CD4-positive, alpha-beta T cell treated with Interleukin-1 beta for 1 hour (primary cell): Measurements from ENCODE around the gene KISS1R.

Experiments used
- DNase-seq, 2 donors: peaks; one replicate each; pipeline ENCODE4 v3.0.0-alpha.2; 2020 to 2022

The KISS1R gene

DNA sequence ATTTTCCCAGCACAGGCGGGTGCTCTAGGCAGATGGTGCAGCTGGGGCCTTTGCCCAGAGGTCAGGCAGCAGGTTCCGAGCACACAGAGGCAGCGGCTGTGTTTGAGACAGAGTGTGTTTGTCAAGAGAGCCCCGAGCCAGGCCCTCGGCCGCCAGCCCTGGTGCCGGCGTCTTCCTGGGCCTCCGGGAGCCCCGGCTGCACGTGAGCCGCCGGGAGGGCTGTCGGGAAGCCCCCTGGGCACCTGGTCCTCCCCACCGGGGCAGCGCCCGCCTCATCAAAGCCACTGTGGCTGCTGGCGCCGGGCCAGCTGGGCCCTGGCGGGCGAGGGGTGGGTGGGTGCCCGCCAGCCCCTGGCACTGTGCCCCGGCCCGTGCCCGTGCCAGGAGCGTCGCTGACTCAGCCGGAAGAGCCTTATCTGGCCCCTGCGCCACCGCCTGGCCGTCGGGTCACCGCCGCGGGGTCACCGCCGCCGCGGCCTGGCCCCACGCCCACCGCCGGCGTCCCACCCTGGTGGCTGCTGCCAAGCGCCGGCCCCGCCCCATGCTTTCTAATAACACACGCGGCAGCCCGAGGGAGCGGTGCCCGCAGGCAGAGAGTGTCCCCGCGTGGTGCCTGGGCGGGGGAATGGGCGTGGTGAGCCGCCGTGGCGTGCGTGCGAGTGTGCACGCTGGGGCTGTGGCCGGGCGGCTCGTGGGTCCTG, 23.6 kb downstream of the KISS1R start:
- DNase-seq, result peak; percentile 80 to 85

DNA sequence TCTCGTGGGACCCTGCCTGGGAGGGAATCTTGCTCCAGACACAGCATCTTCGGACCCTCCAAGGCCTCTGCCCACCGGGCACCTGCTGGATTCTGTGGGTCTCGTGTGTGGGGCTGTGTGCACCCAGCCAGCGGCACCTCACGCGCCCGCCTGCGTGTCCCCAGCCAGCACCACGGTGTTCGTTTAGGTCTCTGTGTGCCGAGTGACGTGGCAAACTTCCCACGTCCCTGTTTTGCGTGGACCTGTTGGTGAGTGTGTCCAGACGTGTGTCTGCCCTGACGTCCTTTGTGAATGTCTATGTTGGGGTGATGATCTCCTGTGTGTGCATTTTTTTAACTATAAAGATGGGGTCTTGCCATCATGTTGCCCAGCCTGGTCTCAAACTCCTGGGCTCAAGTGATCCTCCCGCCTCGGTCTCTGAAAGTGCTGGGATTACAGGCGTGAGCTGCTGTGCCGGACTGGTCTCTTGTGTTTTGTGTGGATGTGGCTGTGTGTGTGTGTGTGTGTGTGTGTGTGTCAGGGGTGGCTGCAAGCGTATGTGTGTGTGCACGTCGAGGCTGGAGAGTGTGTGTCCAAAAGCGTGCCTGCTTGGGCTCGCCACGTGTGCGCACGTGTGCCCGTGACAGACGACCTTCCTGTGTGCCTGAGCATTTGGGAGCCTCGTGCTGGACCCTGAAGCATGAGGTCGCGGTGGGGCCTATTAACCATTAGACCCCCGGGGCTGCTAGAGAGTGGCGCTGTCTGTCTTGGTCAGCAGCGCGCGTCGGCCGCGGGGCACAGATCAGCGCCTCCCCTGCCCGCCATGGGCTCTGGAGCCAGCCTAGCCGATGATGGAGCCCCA, 24.4 kb downstream of the KISS1R start:
- DNase-seq, result no peak

GRCh38 chr19:942133-942645, 25.1 kb downstream of the KISS1R start:
- DNase-seq, result no peak

- DNase-seq, result no peak
These were observed 26.5 kb downstream of the KISS1R start for GRCh38 chr19:943551-944170.

DNA sequence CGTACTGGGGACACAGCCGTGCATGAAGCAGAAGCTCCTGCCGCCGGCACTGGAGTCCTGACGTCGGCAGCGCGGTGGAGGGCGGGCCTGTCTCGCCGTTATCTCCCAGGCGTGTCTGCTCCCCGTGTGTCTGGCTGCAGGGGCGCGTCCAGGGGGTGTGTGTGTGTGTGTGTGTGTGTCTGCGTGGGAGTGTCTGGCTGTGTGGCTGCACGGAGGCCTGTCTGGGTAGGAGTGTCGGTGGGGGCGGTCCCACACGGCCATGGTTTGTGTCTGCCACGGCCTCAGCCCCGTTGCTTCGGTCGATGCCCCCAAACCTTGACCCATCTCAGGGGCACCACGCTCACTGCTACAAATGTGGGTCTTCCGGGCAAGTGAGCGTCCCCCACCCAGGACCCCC, 27.0 kb downstream of the KISS1R start:
- DNase-seq, result no peak

- no peak for DNase-seq
These were observed 27.6 kb downstream of the KISS1R start for GRCh38 chr19:944663-945241.

- DNase-seq, result no peak
These were observed 28.5 kb downstream of the KISS1R start for GRCh38 chr19:945401-946252.

DNA sequence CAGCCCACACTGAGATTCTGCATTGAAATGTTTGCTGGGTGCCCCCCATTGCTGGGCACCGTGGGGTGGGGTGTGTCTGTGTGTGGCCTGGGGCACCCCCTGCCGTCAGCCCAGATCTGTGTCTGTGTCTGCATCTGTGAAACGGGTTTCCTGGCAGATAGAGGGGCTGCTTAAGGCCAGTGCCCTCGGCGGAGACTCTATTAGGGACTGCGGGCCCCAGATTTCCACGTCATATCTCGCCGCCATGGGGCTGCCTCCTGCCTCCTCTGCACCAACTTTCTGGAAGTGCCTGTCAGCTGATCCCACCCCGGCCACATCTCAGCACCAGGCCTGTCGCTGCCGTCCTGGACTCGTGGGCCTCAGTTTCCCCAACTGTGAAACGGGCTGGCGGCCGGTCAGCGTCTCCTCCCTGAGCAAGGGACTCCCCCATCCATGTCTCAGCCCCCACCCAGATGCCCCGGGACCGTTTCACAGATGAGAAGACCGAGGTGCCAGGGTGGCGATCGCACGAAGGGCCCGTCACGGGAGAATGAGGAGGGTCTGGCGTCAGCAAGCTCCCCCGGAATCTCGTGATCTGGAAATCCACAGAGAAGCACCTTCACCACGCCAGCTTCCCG, 30.1 kb downstream of the KISS1R start:
- DNase-seq, result no peak

GRCh38 chr19:947707-948539, 30.8 kb downstream of the KISS1R start:
- DNase-seq, result peak; percentile 21 to 84

DNA sequence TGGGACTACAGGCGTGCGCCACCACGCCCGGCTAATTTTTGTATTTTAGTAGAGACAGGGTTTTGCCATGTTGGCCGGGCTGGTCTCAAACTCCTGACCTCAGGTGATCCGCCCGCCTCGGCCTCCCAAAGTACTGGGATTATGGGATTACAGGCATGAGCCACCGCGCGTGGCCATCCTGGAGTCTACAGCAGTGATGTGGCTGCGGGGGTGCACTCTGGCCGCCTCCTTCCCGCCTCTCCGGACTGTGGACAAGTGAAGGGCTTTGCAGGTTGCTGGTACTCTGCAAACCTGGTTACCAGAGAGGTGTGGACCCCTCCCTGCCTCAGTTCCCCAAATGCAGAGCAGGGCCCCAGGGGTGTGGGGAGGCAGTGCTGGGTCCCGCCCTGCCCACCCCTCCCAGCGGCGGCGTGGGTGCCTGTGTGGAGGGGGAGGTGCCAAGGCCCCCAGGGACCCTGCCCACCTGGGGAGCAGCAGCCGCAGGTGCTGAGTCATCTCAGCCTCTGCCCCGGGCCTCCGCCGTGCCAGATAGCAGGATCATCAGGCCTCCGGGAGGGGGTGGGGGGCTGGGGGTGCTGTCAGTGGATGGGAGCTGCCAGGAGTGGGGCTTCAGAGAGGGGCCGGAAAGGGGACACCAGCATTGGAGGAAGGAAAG, 31.8 kb downstream of the KISS1R start:
- DNase-seq, result no peak

DNA sequence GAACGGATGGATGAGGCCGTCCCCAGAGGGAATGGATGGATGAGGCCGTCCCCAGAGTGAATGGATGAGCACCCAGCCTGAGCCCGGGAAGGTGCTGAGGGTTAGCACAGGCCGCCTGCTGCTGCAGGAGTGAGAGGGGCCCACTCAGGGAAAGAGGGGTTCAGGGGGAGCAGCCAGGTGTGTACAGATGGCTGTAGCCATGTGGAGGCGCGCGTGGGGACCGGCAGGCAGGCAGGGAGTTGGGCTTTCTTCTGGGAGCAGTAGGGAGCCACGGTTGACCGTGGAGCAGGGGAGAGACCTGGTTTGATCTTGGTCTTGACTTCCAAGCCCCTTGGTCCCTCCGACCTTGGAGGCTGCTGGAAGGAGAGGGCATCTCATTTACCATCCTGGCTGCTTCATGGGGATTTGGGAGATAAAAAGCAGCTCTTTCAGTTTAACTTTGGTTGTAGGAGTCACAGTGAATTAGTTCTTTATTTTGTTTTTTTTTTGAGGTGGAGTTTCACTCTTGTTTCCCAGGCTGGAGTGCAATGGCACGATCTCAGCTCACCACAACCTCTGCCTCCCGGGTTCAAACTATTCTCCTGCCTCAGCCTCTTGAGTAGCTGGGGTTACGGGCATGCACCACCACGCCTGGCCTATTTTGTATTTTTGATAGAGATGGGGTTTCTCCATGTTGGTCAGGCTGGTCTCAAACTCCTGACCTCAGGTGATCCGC, 33.4 kb downstream of the KISS1R start:
- no peak for DNase-seq

DNA sequence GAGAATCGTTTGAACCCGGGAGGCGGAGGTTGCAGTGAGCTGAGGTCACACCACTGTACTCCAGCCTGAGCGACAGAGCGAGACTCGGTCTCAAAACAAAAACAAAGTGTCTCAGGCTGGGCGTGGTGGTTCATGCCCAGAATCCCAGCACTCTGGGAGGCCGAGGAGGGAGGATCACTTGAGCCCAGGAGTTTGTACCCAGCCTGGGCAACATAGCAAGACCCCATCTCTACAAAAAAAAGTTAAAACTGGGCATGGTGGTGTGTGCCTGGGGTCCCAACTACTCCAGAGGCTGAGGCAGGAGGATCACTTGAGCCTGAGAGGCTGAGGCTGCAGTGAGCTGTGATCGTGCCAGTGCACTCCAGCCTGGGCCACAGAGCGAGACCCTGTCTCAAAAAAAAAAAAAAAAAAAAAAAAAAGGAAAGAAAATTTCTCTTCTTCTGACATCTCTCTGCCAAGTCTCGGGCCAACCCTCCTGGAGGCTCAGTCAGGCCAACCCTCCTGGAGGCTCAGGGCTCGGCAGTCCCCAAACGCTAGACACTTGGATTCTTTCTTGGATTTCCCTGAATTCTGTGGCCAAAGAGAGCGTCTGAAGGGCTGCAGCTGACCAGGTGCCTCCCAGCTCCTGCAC, 35.0 kb downstream of the KISS1R start:
- DNase-seq, result no peak

GRCh38 chr19:952680-953444, 35.7 kb downstream of the KISS1R start:
- DNase-seq, result peak in 1 of 2 donors; percentile 13

DNA sequence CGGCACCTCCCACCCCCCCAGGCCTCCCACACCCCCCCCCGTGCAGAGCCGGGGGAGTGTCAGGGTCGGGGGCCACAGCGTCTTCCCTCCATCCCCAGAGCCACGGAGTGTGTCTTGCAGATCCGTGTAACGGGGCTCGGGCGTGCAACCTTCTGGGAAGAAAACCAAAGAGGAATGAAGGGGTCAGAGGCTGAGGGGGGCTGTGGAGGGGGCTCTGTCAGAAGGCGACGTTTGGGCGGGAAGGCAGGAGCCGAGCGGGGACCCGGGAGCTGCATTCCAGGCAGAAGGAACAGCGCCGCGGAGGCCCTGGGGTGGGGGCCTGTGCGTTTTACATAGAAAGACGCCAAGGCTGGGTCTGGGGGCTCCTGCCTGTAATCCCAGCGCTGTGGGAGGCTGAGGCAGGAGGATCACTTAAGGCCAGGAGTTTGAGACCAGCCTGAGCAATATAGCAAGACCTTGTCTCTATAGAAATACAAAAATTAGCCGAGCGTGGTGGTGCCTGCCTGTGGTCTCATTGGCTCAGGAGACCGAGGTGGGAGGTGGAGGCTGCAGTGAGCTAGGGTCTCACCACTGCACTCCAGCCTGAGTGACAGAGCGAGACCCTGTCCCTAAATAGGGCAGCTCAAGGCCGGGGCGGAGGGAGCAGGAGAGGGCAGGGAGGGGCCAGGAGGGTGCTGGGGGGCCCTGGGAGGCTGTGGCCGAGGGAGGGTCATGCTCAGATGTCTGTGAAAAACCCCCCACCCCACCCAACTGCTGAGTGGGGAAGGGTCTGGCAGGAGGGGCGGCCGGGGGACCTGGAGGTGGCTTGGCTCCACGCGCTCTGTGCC, 36.5 kb downstream of the KISS1R start:
- DNase-seq, result no peak

DNA sequence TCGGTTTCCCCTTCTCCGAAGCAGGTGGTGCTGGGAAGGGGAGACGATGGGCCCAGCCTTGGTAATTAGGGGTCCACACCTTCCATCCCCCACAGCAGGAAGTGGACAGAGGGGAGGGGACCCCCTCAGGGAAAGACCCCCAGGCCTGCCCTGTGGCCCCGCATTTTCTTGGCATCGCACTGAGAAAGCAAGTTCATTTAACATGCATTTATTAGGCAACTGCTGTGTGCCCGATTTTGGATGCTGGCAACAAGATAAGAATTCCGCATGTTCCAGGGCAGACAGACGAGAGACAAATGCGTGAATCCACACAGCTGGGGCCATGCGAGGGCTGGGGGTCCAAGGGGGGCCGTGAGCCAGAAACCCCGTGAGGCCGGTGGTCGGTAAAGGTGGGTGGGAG, 37.1 kb downstream of the KISS1R start:
- DNase-seq, result no peak

DNA sequence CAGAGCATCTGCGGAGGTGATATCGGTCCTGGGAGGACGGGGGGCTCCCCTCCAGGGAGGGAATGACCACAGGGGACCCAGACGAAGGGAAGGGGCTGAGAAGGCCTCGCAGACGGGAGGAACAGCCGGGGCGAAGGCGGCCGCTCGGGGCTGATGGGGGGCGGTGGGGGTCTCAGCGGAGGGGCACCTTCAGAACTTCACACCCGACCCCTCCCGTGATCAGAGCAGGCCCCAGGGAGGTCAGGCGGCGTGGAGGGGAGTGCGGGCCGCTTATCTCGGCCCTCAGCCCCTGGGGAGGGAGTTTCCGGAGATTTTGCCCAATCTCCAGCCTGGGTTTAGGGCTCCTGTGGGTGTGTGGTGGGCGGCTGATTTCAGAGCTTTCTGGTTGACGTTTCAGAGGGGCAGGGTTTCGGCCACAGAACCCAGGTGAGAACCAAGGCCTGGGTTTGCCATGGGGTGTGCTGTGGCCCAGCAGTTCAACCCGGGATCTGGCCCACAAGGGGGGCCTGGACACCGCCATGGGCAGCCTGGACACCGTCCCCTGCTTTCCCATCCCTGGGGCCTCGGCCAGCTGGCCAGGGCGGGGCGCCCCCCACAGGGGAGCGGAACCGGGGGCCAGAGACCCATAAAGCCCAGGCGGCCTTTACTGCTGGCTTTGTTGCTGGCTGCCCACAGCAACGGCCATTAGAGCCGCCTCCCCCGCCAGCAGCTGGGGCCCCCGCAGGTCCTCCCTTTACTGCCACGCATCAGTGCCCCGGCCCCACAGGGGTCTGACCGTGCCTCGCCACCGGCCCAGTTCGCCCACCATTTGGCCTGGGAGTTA, 37.8 kb downstream of the KISS1R start:
- DNase-seq, result no peak
